K562 (cell line): ENCODE data around the gene GINS2.

ENCODE experiments used
- BRCA1 ChIP-seq, 2 experiments: fragments of 450-650 bp in 1 of 2; sonication (generic) in 1 of 2; formaldehyde crosslinking in 1 of 2; IDR thresholded peaks; 2 replicates each; pipeline versions ENCODE4 v1.5.0 to v1.6.1; 2017 to 2020; ENCODE audit warnings: mild to moderate bottlenecking in 1 of 2, missing genetic modification reagents in 1 of 2
- CTCF ChIP-seq, 3 experiments: IDR thresholded peaks in 2 of 3; conservative IDR thresholded peaks in 1 of 3; 2 replicates each; pipeline ENCODE4 v1.5.1; 2011 to 2012; ENCODE audit warnings: low read length in 3 of 3, mild to moderate bottlenecking in 3 of 3, control low read depth in 2 of 3, improper control_type of control experiment in 1 of 3, inconsistent platforms in 1 of 3, low read depth in 1 of 3, mixed read lengths in 1 of 3, moderate library complexity in 1 of 3; ENCODE audit not compliant: insufficient read depth in 2 of 3
- FOXK1 ChIP-seq: sonication (generic); formaldehyde crosslinking; IDR thresholded peaks from 2 replicates; pipeline ENCODE4 v1.8.0; 2022; ENCODE audit warnings: missing genetic modification reagents, mild to moderate bottlenecking, borderline replicate concordance
- KDM1A ChIP-seq, 2 experiments: fragments of 450-650 bp; IDR thresholded peaks; 2 replicates each; pipeline ENCODE4 v1.6.1; 2016; ENCODE audit warnings: mild to moderate bottlenecking in 2 of 2
- MYC ChIP-seq, 2 experiments: fragments of 250-450 bp in 1 of 2; sonication (Bioruptor Pico) in 1 of 2; IDR thresholded peaks; 2 replicates each; pipeline versions ENCODE4 v1.5.1 to v1.6.1; 2012 to 2021; ENCODE audit warnings: low read depth in 2 of 2, borderline replicate concordance in 1 of 2, improper control_type of control experiment in 1 of 2, low read length in 1 of 2, mild to moderate bottlenecking in 1 of 2, moderate library complexity in 1 of 2
- RAD21 ChIP-seq, 2 experiments: fragments of 250-450 bp in 1 of 2; fragments of 450-650 bp in 1 of 2; sonication (Bioruptor Pico) in 1 of 2; formaldehyde crosslinking in 1 of 2; IDR thresholded peaks in 1 of 2; conservative IDR thresholded peaks in 1 of 2; 2 replicates each; pipeline versions ENCODE4 v1.4.0 to v1.8.0; 2020 to 2022; ENCODE audit warnings: mild to moderate bottlenecking in 2 of 2, moderate library complexity in 1 of 2
- SAFB2 ChIP-seq: fragments of 200-400 bp; formaldehyde crosslinking; IDR thresholded peaks from 2 replicates; pipeline ENCODE4 v1.6.1; 2018; ENCODE audit warnings: borderline replicate concordance, low read length, low read depth, moderate library complexity; ENCODE audit not compliant: severe bottlenecking
- SP1 ChIP-seq: sonication (generic); formaldehyde crosslinking; IDR thresholded peaks from 2 replicates; pipeline ENCODE4 v1.8.1; 2022; ENCODE audit warnings: mild to moderate bottlenecking, missing genetic modification reagents
- SRSF9 ChIP-seq: fragments of 200-400 bp; formaldehyde crosslinking; IDR thresholded peaks from 2 replicates; pipeline ENCODE4 v1.6.1; 2017; ENCODE audit warnings: low read depth, low read length, borderline replicate concordance
- TCF7L2 ChIP-seq: fragments of 150-350 bp; IDR thresholded peaks from 2 replicates; pipeline ENCODE4 v1.6.1; 2016; ENCODE audit warnings: low read depth, mild to moderate bottlenecking, low read length, moderate library complexity
- USF2 ChIP-seq: sonication (generic); formaldehyde crosslinking; IDR thresholded peaks from 2 replicates; pipeline ENCODE4 v1.5.0; 2020; ENCODE audit warnings: missing genetic modification reagents
- ZNF184 ChIP-seq: sonication (generic); formaldehyde crosslinking; IDR thresholded peaks from 2 replicates; pipeline ENCODE4 v1.5.0; 2020; ENCODE audit warnings: missing genetic modification reagents
- ZNF696 ChIP-seq: fragments of 250-450 bp; sonication (Bioruptor Pico); conservative IDR thresholded peaks from 2 replicates; pipeline ENCODE4 v1.4.0; 2020; ENCODE audit warnings: mild to moderate bottlenecking, moderate library complexity

- no peak for TF ChIP-seq SP1 (CRISPR knock-in tag)
- TF ChIP-seq SRSF9 = no peak
- no peak for TF ChIP-seq FOXK1 (CRISPR knock-in tag)
- TF ChIP-seq CTCF (IDR thresholded peaks at IDR 0.05 in 2 of 3, conservative IDR thresholded peaks at IDR 0.05 in 1 of 3; ENCODE audit: insufficient read depth in 2 of 3, low read depth in 1 of 3, low read length in 3 of 3) = no peak
- no peak for TF ChIP-seq BRCA1 (IDR thresholded peaks at IDR 0.05)
- TF ChIP-seq BRCA1 (CRISPR knock-in tag; IDR thresholded peaks at IDR 0.05) = no peak
- TF ChIP-seq TCF7L2 = no peak
- TF ChIP-seq USF2 (CRISPR knock-in tag) = no peak
- TF ChIP-seq ZNF184 = no peak
- no peak for TF ChIP-seq MYC (IDR thresholded peaks at IDR 0.05; ENCODE audit: low read depth, low read length)
- TF ChIP-seq MYC (CRISPR knock-in tag; IDR thresholded peaks at IDR 0.05; ENCODE audit: borderline replicate concordance, low read depth) = no peak
- TF ChIP-seq SAFB2 = no peak
- no peak for TF ChIP-seq RAD21 (CRISPR knock-in tag; conservative IDR thresholded peaks at IDR 0.05 in 1 of 2, IDR thresholded peaks at IDR 0.05 in 1 of 2)
- no peak for TF ChIP-seq KDM1A (IDR thresholded peaks at IDR 0.05)
- no peak for TF ChIP-seq ZNF696 (CRISPR knock-in tag)
These were observed 21.5 kb downstream of the GINS2 start for GRCh38 chr16:85667261-85667660.
